ENCODE results near the gene TMEM52.

DNA sequence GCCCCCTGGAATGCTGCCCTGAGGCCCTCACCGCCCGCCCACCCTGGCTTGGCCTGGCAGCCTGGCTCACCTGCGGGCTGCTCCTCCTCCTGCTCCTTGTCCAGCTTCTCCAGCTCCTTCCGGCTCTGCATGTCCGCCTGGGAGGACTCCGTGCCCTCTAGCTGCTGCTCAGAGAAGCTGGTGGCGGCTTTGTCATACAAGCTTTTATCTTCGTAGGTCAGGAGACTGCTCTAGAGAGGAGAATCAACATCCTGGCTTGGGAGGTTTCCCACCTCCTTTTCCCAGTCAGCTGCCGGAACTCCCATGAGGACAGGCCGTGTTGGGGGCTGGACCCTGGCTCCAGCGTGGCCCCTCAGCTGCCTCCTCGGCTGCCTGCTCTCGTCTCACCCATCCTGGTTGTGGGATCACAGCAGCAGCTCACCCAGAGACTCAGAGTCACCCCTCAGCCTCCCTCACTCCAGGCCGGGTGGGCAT, 36.6 kb upstream of the TMEM52 start:
- TF ChIP-seq, protein P1, sequence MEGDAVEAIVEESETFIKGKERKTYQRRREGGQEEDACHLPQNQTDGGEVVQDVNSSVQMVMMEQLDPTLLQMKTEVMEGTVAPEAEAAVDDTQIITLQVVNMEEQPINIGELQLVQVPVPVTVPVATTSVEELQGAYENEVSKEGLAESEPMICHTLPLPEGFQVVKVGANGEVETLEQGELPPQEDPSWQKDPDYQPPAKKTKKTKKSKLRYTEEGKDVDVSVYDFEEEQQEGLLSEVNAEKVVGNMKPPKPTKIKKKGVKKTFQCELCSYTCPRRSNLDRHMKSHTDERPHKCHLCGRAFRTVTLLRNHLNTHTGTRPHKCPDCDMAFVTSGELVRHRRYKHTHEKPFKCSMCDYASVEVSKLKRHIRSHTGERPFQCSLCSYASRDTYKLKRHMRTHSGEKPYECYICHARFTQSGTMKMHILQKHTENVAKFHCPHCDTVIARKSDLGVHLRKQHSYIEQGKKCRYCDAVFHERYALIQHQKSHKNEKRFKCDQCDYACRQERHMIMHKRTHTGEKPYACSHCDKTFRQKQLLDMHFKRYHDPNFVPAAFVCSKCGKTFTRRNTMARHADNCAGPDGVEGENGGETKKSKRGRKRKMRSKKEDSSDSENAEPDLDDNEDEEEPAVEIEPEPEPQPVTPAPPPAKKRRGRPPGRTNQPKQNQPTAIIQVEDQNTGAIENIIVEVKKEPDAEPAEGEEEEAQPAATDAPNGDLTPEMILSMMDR (conservative IDR thresholded peaks at IDR 0.05; ENCODE audit: low read depth, low read length), result no peak
- no peak for TF ChIP-seq EZH2 (IDR thresholded peaks at IDR 0.05; ENCODE audit: borderline replicate concordance, low read depth, low read length, poor library complexity, severe bottlenecking)

All from A673 (cell line).